ENCODE measurements around the gene LPA. TPM values are rescaled to one million over a fixed set of nuclear protein-coding genes. Genes with fewer than 3 reads are reported as not detected.
"Not testable (repeated sequence)": the region's sequence is repeated elsewhere in the genome, so short reads cannot be mapped to it uniquely, and the experiment has no call there.

Gene LPA
- total RNA-seq, 1 donor from 2014 or later, result 3.2 TPM

- H3K4me3 Mint-ChIP-seq (ENCODE audit: low read depth), result no peak overlapping the region
- peaks cover 42% of the 10 kb centered on the region for H3K9me3 Mint-ChIP-seq (ENCODE audit: low read depth)
- TF ChIP-seq CTCF (IDR thresholded peaks at IDR 0.05; ENCODE audit: unreplicated experiment), result no peak
- no peaks in the 10 kb centered on the region for H3K4me1 Mint-ChIP-seq (ENCODE audit: low read depth)
- no peak overlapping the region for H3K27ac Mint-ChIP-seq
- DNase-seq (ENCODE audit: low spot score, unreplicated experiment), result no peak
- H3K36me3 Mint-ChIP-seq (ENCODE audit: insufficient read depth), result peaks cover 3% of the 10 kb centered on the region
- no peaks in the 10 kb centered on the region for H3K27me3 Mint-ChIP-seq
Measured at GRCh38 chr6:160581406-160581805, 82.7 kb downstream of the LPA start.

GRCh38 chr6:160578515-160578914 lies 85.6 kb downstream of the LPA start:
- not testable (repeated sequence) for H3K36me3 Mint-ChIP-seq (ENCODE audit: insufficient read depth); H3K27me3 Mint-ChIP-seq; DNase-seq (ENCODE audit: low spot score, unreplicated experiment); H3K4me1 Mint-ChIP-seq (ENCODE audit: low read depth); H3K27ac Mint-ChIP-seq; H3K4me3 Mint-ChIP-seq (ENCODE audit: low read depth)
- peaks cover 41% of the 10 kb centered on the region for H3K9me3 Mint-ChIP-seq (ENCODE audit: low read depth)

- no peak for DNase-seq (ENCODE audit: low spot score, unreplicated experiment)
- Mint-ChIP-seq H3K4me3 (ENCODE audit: low read depth) (no peak overlapping the region), H3K36me3 (ENCODE audit: insufficient read depth) (no peaks in the 10 kb centered on the region), H3K27ac (no peak overlapping the region), H3K4me1 (ENCODE audit: low read depth) (no peaks in the 10 kb centered on the region), H3K27me3 (no peaks in the 10 kb centered on the region), H3K9me3 (ENCODE audit: low read depth) (peaks cover 33% of the 10 kb centered on the region)
- no peak for TF ChIP-seq CTCF (IDR thresholded peaks at IDR 0.05; ENCODE audit: unreplicated experiment)
Measured at GRCh38 chr6:160573943-160574342, 90.1 kb downstream of the LPA start.

- DNase-seq (ENCODE audit: low spot score, unreplicated experiment); H3K27me3 Mint-ChIP-seq; H3K27ac Mint-ChIP-seq; H3K36me3 Mint-ChIP-seq (ENCODE audit: insufficient read depth); H3K4me3 Mint-ChIP-seq (ENCODE audit: low read depth); H3K4me1 Mint-ChIP-seq (ENCODE audit: low read depth): not testable (repeated sequence)
- H3K9me3 Mint-ChIP-seq (ENCODE audit: low read depth), result peaks cover 34% of the 10 kb centered on the region
Measured at GRCh38 chr6:160571201-160571600, 92.9 kb downstream of the LPA start.

GRCh38 chr6:160544802-160545201 lies 119.3 kb downstream of the LPA start:
- Mint-ChIP-seq H3K4me1 (ENCODE audit: low read depth) (no peaks in the 10 kb centered on the region), H3K4me3 (ENCODE audit: low read depth) (no peak overlapping the region), H3K27ac (no peak overlapping the region), H3K36me3 (ENCODE audit: insufficient read depth) (no peaks in the 10 kb centered on the region), H3K9me3 (ENCODE audit: low read depth) (no peaks in the 10 kb centered on the region), H3K27me3 (peaks cover 4% of the 10 kb centered on the region)
- DNase-seq (ENCODE audit: low spot score, unreplicated experiment), result no peak
- TF ChIP-seq CTCF (IDR thresholded peaks at IDR 0.05; ENCODE audit: unreplicated experiment), result no peak

- Mint-ChIP-seq H3K27me3 (no peaks in the 10 kb centered on the region), H3K9me3 (ENCODE audit: low read depth) (no peaks in the 10 kb centered on the region), H3K4me3 (ENCODE audit: low read depth) (no peak overlapping the region), H3K27ac (no peak overlapping the region), H3K36me3 (ENCODE audit: insufficient read depth) (no peaks in the 10 kb centered on the region), H3K4me1 (ENCODE audit: low read depth) (no peaks in the 10 kb centered on the region)
- no peak for TF ChIP-seq CTCF (IDR thresholded peaks at IDR 0.05; ENCODE audit: unreplicated experiment)
- DNase-seq (ENCODE audit: low spot score, unreplicated experiment), result no peak
Measured at GRCh38 chr6:160535270-160535669, 128.8 kb downstream of the LPA start.

All from progenitor cell of endocrine pancreas (in vitro differentiated cells).